ENCODE measurements around the gene ASZ1. TPM values are rescaled to one million over a fixed set of nuclear protein-coding genes. Genes with fewer than 3 reads are reported as not detected.

Gene ASZ1
- total RNA-seq, 2 experiments from 2014 or later = not detected

DNA sequence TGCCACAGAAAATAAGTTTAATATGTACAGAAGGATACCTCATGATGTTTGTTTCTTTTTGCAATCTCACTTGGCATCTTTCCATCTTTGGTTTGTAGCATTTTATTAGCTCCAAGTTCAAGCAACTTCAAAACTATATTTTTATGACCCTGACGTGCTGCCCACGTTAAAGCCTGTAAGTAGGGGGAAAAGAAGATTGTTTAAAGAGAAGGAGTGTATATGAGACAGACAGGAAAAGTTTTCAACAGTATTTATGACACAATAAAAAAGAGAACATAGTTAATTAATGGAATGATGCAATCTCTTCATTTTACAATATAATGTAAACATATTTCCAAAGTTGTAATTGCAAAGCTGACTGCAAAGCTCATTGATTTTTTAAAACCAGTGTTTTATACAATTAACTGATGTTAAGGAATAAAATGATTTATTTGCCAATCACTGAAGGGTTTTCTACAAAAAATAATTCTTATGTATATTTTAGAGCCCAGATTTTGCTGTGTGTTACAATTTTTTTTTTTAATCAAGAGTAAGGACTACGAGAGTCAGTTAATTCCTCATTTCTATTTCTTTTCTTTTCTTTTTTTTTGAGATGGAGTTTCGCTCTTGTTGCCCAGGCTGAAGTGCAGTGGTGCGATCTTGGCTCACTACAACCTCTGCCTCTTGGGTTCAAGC lies 42.5 kb downstream of the ASZ1 start:
- Histone ChIP-seq H3K27ac (ENCODE audit: low read depth, low read length, poor library complexity, severe bottlenecking) (no peak overlapping the region), H3K4me1 (ENCODE audit: insufficient read depth, low read length, poor library complexity, severe bottlenecking) (no peaks in the 10 kb centered on the region), H3K79me2 (ENCODE audit: insufficient read depth, low read depth, low read length) (no peaks in the 10 kb centered on the region), H3K9me3 (ENCODE audit: low read length) (no peaks in the 10 kb centered on the region), H3K4me2 (ENCODE audit: low read length) (no peak overlapping the region), H3K36me3 (ENCODE audit: insufficient read depth, low read length) (no peaks in the 10 kb centered on the region), H2AFZ (ENCODE audit: low read length) (no peak overlapping the region), H3K9me2 (ENCODE audit: insufficient read depth, low read length) (no peaks in the 10 kb centered on the region), H4K20me1 (ENCODE audit: insufficient read depth, low read length) (no peaks in the 10 kb centered on the region), H3K4me3 (ENCODE audit: low read depth, low read length, poor library complexity, severe bottlenecking) (no peak overlapping the region)
- intact Hi-C loops (cut with micrococcal nuclease; ENCODE audit: unreplicated experiment) = loop anchor here (5.0 kb wide), 1 partner anchor 173 kb away; no protein-coding TSS in a partner anchor
- ChIA-PET CTCF (ENCODE audit: unreplicated experiment) (no interaction called here), POLR2A (no interaction called here)
- no peak for DNase-seq (ENCODE audit: low spot score)
- no peak for TF ChIP-seq EZH2phosphoT487 (IDR thresholded peaks at IDR 0.05; ENCODE audit: borderline replicate concordance, low read depth, low read length)
- TF ChIP-seq, protein P1, sequence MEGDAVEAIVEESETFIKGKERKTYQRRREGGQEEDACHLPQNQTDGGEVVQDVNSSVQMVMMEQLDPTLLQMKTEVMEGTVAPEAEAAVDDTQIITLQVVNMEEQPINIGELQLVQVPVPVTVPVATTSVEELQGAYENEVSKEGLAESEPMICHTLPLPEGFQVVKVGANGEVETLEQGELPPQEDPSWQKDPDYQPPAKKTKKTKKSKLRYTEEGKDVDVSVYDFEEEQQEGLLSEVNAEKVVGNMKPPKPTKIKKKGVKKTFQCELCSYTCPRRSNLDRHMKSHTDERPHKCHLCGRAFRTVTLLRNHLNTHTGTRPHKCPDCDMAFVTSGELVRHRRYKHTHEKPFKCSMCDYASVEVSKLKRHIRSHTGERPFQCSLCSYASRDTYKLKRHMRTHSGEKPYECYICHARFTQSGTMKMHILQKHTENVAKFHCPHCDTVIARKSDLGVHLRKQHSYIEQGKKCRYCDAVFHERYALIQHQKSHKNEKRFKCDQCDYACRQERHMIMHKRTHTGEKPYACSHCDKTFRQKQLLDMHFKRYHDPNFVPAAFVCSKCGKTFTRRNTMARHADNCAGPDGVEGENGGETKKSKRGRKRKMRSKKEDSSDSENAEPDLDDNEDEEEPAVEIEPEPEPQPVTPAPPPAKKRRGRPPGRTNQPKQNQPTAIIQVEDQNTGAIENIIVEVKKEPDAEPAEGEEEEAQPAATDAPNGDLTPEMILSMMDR (conservative IDR thresholded peaks at IDR 0.05; ENCODE audit: low read length) = no peak
- BruUV-seq (replicated peaks) = no TSS peak

DNA sequence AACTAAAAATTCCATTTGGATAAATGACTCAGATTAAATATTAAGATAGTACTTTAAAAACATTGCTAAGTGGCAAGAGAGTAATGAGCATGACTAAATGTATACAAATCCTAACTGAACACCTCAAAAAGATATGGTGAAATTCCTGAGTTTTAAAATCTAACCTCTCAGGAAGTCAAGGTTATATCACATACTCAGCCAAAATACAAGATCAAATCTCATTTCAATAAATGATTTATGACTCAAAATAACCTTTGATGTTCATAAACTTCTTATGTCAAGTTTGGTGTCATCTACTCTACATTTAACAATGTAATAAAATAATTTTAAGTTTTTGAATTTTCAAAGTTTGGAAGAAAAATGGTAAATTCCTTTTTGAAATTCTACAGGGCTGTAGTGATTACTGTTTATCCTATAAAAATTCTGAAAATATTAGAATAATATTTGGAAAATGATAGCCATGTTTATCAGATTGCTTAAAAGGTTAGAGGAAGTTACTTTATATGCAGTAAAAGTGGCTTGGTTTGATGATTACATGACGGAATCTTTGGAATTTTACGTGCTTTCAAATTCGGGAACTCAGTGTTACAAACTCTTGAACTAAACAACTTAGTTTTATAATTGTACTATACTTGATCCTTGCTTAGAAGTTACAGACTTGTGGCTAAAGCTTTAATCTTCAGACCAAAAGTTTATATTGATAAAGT lies 43.7 kb downstream of the ASZ1 start:
- Histone ChIP-seq H3K9me2 (ENCODE audit: insufficient read depth, low read length) (no peaks in the 10 kb centered on the region), H3K9me3 (ENCODE audit: low read length) (no peaks in the 10 kb centered on the region), H3K36me3 (ENCODE audit: insufficient read depth, low read length) (no peaks in the 10 kb centered on the region), H3K4me2 (ENCODE audit: low read length) (no peak overlapping the region), H3K4me3 (ENCODE audit: low read depth, low read length, poor library complexity, severe bottlenecking) (no peak overlapping the region), H4K20me1 (ENCODE audit: insufficient read depth, low read length) (no peaks in the 10 kb centered on the region), H3K79me2 (ENCODE audit: insufficient read depth, low read depth, low read length) (no peaks in the 10 kb centered on the region), H3K4me1 (ENCODE audit: insufficient read depth, low read length, poor library complexity, severe bottlenecking) (no peaks in the 10 kb centered on the region), H3K27ac (ENCODE audit: low read depth, low read length, poor library complexity, severe bottlenecking) (no peak overlapping the region), H2AFZ (ENCODE audit: low read length) (no peak overlapping the region)
- ChIA-PET POLR2A (no interaction called here), CTCF (ENCODE audit: unreplicated experiment) (no interaction called here)
- intact Hi-C loops (cut with micrococcal nuclease; ENCODE audit: unreplicated experiment) = no loop called here
- BruUV-seq (replicated peaks) = no TSS peak
- TF ChIP-seq EZH2phosphoT487 (IDR thresholded peaks at IDR 0.05; ENCODE audit: borderline replicate concordance, low read depth, low read length) = no peak
- TF ChIP-seq, protein P1 (conservative IDR thresholded peaks at IDR 0.05; ENCODE audit: low read length) = no peak
- DNase-seq (ENCODE audit: low spot score) = no peak

DNA sequence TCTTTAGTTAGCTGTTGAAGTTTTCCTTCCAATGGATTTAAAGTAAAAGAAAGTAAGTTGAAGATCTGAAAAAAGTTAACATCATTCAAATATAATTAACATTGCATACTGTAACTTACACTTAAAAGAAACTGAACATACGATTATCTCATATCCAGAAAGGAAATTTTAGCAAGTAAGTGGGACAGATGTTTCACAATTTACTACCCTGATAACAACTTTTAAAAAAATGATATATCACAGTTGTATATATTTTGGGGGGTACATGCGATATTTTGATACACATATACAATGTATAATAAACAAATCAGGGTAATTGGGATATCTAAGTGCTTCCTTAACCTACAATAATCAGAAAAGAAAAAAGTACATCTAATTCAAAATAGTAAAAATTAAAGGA lies 44.2 kb downstream of the ASZ1 start:
- intact Hi-C loops (cut with micrococcal nuclease; ENCODE audit: unreplicated experiment) = no loop called here
- no peaks in the 10 kb centered on the region for H3K9me2 ChIP-seq (ENCODE audit: insufficient read depth, low read length)
- no peak overlapping the region for H3K27ac ChIP-seq (ENCODE audit: low read depth, low read length, poor library complexity, severe bottlenecking)
- BruUV-seq (replicated peaks) = no TSS peak
- DNase-seq (ENCODE audit: low spot score) = no peak
- no peak overlapping the region for H3K4me3 ChIP-seq (ENCODE audit: low read depth, low read length, poor library complexity, severe bottlenecking)
- H2AFZ ChIP-seq (ENCODE audit: low read length) = no peak overlapping the region
- POLR2A ChIA-PET = no interaction called here
- CTCF ChIA-PET (ENCODE audit: unreplicated experiment) = no interaction called here
- H3K79me2 ChIP-seq (ENCODE audit: insufficient read depth, low read depth, low read length) = no peaks in the 10 kb centered on the region
- no peaks in the 10 kb centered on the region for H3K4me1 ChIP-seq (ENCODE audit: insufficient read depth, low read length, poor library complexity, severe bottlenecking)
- no peaks in the 10 kb centered on the region for H3K36me3 ChIP-seq (ENCODE audit: insufficient read depth, low read length)
- H3K9me3 ChIP-seq (ENCODE audit: low read length) = no peaks in the 10 kb centered on the region
- no peak for TF ChIP-seq EZH2phosphoT487 (IDR thresholded peaks at IDR 0.05; ENCODE audit: borderline replicate concordance, low read depth, low read length)
- TF ChIP-seq, protein P1 (conservative IDR thresholded peaks at IDR 0.05; ENCODE audit: low read length) = no peak
- no peak overlapping the region for H3K4me2 ChIP-seq (ENCODE audit: low read length)
- no peaks in the 10 kb centered on the region for H4K20me1 ChIP-seq (ENCODE audit: insufficient read depth, low read length)

Data from OCI-LY7 (cell line).